8988T (cell line): ENCODE results near the gene PDLIM7.

Source experiments
- DNase-seq: peaks from one replicate; pipeline ENCODE4 v3.0.0; 2011

PDLIM7 gene

GRCh38 chr5:177442066-177442826 lies 55.2 kb downstream of the PDLIM7 start:
- DNase-seq = no peak

GRCh38 chr5:177440990-177441780 lies 56.2 kb downstream of the PDLIM7 start:
- DNase-seq = peak; percentile 8

DNA sequence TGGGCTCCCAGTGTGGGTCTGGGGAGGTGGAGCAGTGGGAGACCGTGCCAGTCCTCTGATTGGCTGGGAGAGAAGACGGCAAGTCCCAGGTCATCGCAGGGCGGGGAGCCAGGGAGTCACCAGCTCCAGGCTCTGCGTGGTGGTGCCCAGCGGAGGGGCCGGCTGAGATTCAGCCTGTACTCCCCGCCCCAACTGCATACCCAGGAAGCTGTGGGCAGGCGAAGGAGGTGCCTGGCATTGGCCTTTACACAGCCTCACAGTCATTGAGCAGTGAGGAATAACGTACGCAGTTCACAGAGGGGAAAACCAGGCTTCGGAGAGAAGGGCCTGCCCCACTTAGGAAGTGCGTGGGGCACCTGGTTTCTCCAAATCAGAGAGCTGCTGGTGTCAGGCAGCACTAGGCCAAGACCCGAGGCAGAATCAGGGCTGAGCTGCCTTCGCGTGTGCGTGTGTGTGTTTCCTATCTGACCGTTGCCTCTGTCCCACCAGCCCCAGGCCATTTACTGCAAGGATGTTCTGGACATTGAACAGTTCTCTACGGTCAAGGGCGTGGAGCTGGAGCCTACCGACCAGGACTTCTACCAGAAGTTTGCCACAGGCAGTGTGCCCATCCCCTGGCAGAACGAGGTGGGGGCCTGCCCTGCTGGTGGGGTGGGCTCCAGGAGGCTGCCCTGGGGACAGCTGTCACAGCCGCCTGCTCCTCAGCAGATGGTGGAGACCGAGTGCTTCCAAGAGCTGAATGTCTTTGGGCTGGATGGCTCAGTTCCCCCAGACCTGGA lies 57.0 kb downstream of the PDLIM7 start:
- DNase-seq = peak; percentile 16

- DNase-seq = no peak
These were observed 57.8 kb downstream of the PDLIM7 start for GRCh38 chr5:177439518-177440053.

DNA sequence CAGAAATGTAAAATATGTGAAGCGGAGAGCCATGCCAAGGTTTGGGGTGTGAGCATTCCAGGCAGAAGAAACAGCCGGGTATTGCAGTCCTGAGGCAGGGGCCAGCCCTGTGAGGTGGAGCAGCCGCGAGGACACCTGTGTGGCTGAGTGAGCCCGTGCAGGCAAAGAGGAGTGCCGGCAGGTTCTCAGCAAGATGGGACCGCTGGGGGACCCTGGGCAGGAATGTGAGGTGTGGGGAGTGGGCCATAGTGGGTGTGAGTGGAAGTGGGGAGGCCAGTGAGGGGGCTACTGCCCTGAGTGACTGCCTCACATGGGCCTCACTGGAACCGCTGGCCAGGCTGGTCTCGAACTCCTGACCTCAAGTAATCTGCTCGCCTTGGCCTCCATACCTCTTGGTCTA lies 58.9 kb downstream of the PDLIM7 start:
- DNase-seq = peak; percentile 13

GRCh38 chr5:177437623-177438022 lies 59.8 kb downstream of the PDLIM7 start:
- peak; percentile 7 for DNase-seq

DNA sequence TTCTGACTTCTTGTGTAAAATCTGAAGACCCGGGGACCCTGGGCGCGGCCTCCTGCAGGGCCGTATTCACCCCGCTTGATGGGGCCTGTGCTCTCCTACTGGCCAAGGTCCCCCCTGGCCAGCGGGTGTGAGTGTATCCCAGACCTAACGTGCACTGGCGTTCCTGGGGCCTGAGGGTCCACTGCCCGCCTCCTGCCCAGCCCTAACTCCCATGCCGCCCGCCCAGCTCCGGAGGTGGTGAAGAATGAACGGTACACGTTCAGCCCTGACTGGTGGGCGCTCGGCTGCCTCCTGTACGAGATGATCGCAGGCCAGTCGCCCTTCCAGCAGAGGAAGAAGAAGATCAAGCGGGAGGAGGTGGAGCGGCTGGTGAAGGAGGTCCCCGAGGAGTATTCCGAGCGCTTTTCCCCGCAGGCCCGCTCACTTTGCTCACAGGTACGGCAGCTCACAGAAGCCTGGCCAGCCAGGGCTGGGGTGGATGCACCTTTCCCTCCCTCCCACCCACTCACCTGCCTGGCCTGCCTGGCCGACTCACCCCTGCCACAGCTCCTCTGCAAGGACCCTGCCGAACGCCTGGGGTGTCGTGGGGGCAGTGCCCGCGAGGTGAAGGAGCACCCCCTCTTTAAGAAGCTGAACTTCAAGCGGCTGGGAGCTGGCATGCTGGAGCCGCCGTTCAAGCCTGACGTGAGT lies 61.4 kb downstream of the PDLIM7 start:
- no peak for DNase-seq

GRCh38 chr5:177434942-177435738 lies 62.3 kb downstream of the PDLIM7 start:
- DNase-seq = no peak

DNA sequence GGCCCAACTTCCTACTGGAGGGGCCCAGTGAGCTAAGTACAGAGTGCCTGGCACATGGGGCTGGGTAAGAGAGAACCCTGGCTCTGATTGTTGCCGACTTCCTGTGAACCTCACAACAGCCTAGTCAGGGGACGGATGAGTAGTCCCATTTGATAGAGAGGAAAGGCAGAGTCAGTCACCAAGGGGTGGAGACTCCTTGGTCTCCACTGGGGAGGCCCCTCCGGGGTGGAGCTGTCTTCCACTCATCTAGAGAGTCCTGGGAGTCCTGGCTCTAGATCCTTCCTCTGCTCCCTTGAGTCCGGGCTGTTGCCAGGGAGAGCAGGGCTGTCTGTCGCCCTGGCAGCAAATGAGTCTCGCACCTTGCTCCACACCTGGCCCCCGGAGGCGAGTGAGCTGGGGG lies 63.0 kb downstream of the PDLIM7 start:
- peak; percentile 23 for DNase-seq

GRCh38 chr5:177433658-177434217 lies 63.7 kb downstream of the PDLIM7 start:
- no peak for DNase-seq
